ENCODE results near the gene CTTNBP2.

The CTTNBP2 gene

GRCh38 chr7:117859246-117859812 lies 13.9 kb downstream of the CTTNBP2 start:
- no peaks in the 10 kb centered on the region for H3K79me2 ChIP-seq (ENCODE audit: low read length)
- H3K4me3 ChIP-seq (ENCODE audit: low read length) = no peak overlapping the region
- no peaks in the 10 kb centered on the region for H3K9me3 ChIP-seq (ENCODE audit: insufficient read depth, low read length)
- H3K36me3 ChIP-seq (replicated peaks; ENCODE audit: low read depth, low read length) = no peaks in the 10 kb centered on the region
- no peak overlapping the region for H3K27ac ChIP-seq (ENCODE audit: low read length)
- H3K4me1 ChIP-seq (ENCODE audit: low read length) = no peaks in the 10 kb centered on the region
- H3K9ac ChIP-seq (ENCODE audit: low read length) = no peak overlapping the region
- no peaks in the 10 kb centered on the region for H3K27me3 ChIP-seq (ENCODE audit: low read depth, low read length)
- no peak for TF ChIP-seq CTCF (IDR thresholded peaks at IDR 0.05; ENCODE audit: low read depth, low read length)
- TF ChIP-seq EZH2phosphoT487 (IDR thresholded peaks at IDR 0.05; ENCODE audit: low read depth) = no peak
- H2AFZ ChIP-seq (ENCODE audit: low read depth, low read length) = no peak overlapping the region
- no peaks in the 10 kb centered on the region for H4K20me1 ChIP-seq (ENCODE audit: insufficient read depth, low read length)
- H3K4me2 ChIP-seq (ENCODE audit: low read length) = no peak overlapping the region

GRCh38 chr7:117858712-117859111 lies 14.5 kb downstream of the CTTNBP2 start:
- Histone ChIP-seq H3K27me3 (ENCODE audit: low read depth, low read length) (no peaks in the 10 kb centered on the region), H3K4me1 (ENCODE audit: low read length) (no peaks in the 10 kb centered on the region), H3K79me2 (ENCODE audit: low read length) (no peaks in the 10 kb centered on the region), H3K4me3 (ENCODE audit: low read length) (no peak overlapping the region), H2AFZ (ENCODE audit: low read depth, low read length) (no peak overlapping the region), H3K27ac (ENCODE audit: low read length) (no peak overlapping the region), H3K36me3 (replicated peaks; ENCODE audit: low read depth, low read length) (no peaks in the 10 kb centered on the region), H4K20me1 (ENCODE audit: insufficient read depth, low read length) (no peaks in the 10 kb centered on the region), H3K4me2 (ENCODE audit: low read length) (no peak overlapping the region), H3K9me3 (ENCODE audit: insufficient read depth, low read length) (no peaks in the 10 kb centered on the region), H3K9ac (ENCODE audit: low read length) (no peak overlapping the region)
- no peak for TF ChIP-seq EZH2phosphoT487 (IDR thresholded peaks at IDR 0.05; ENCODE audit: low read depth)
- no peak for TF ChIP-seq CTCF (IDR thresholded peaks at IDR 0.05; ENCODE audit: low read depth, low read length)

- no peaks in the 10 kb centered on the region for H3K27me3 ChIP-seq (ENCODE audit: low read depth, low read length)
- H4K20me1 ChIP-seq (ENCODE audit: insufficient read depth, low read length) = no peaks in the 10 kb centered on the region
- H2AFZ ChIP-seq (ENCODE audit: low read depth, low read length) = no peak overlapping the region
- no peak overlapping the region for H3K27ac ChIP-seq (ENCODE audit: low read length)
- H3K4me1 ChIP-seq (ENCODE audit: low read length) = no peaks in the 10 kb centered on the region
- no peaks in the 10 kb centered on the region for H3K9me3 ChIP-seq (ENCODE audit: insufficient read depth, low read length)
- no peak overlapping the region for H3K9ac ChIP-seq (ENCODE audit: low read length)
- no peak overlapping the region for H3K4me2 ChIP-seq (ENCODE audit: low read length)
- H3K79me2 ChIP-seq (ENCODE audit: low read length) = no peaks in the 10 kb centered on the region
- H3K36me3 ChIP-seq (replicated peaks; ENCODE audit: low read depth, low read length) = no peaks in the 10 kb centered on the region
- no peak overlapping the region for H3K4me3 ChIP-seq (ENCODE audit: low read length)
- TF ChIP-seq EZH2phosphoT487 (IDR thresholded peaks at IDR 0.05; ENCODE audit: low read depth) = no peak
- TF ChIP-seq CTCF (IDR thresholded peaks at IDR 0.05; ENCODE audit: low read depth, low read length) = no peak
Measured at GRCh38 chr7:117857718-117858117, 15.5 kb downstream of the CTTNBP2 start.

GRCh38 chr7:117856196-117856595 lies 17.0 kb downstream of the CTTNBP2 start:
- Histone ChIP-seq H3K9me3 (ENCODE audit: insufficient read depth, low read length) (no peaks in the 10 kb centered on the region), H3K36me3 (replicated peaks; ENCODE audit: low read depth, low read length) (no peaks in the 10 kb centered on the region), H3K9ac (ENCODE audit: low read length) (no peak overlapping the region), H3K4me2 (ENCODE audit: low read length) (no peak overlapping the region), H3K4me1 (ENCODE audit: low read length) (no peaks in the 10 kb centered on the region), H3K4me3 (ENCODE audit: low read length) (no peak overlapping the region), H3K79me2 (ENCODE audit: low read length) (no peaks in the 10 kb centered on the region), H3K27me3 (ENCODE audit: low read depth, low read length) (no peaks in the 10 kb centered on the region), H2AFZ (ENCODE audit: low read depth, low read length) (no peak overlapping the region), H3K27ac (ENCODE audit: low read length) (no peak overlapping the region), H4K20me1 (ENCODE audit: insufficient read depth, low read length) (no peaks in the 10 kb centered on the region)
- TF ChIP-seq CTCF (IDR thresholded peaks at IDR 0.05; ENCODE audit: low read depth, low read length) = no peak
- no peak for TF ChIP-seq EZH2phosphoT487 (IDR thresholded peaks at IDR 0.05; ENCODE audit: low read depth)
